ENCODE data around the gene NECAP2. TPM values are rescaled to one million over a fixed set of nuclear protein-coding genes. Genes with fewer than 3 reads are reported as not detected.
A peak's percentile ranks its signal among the peaks of the same experiment; 100 is the strongest.

Gene NECAP2
- total RNA-seq, result 10 to 100 TPM; 62.1 to 73.1 (median 73.0) TPM
- total RNA-seq (2013), result 91.5 TPM

- H3K9me3 Mint-ChIP-seq, result no peaks in the 10 kb centered on the region
- H3K4me3 Mint-ChIP-seq, result peak within 1 kb of the TSS; percentile 92
- peak; percentile 95 for DNase-seq
- peak within 1 kb of the TSS; percentile 98 for H3K27ac ChIP-seq (ENCODE audit: low read length)
- under 1% methylated on average over 68 of the region's 68 CpGs for WGBS (ENCODE audit: insufficient coverage)
- peaks cover 18 to 29% of the 10 kb centered on the region in 2 donors for H3K4me1 Mint-ChIP-seq
- peaks cover 36% of the 10 kb centered on the region for H3K4me1 ChIP-seq (ENCODE audit: control insufficient read depth, insufficient read depth, low read length)
- H3K27me3 ChIP-seq (ENCODE audit: control insufficient read depth, insufficient read depth, low read length), result no peaks in the 10 kb centered on the region
- intact Hi-C loops (cut with micrococcal nuclease), result loop anchor here (1.0 to 5.0 kb wide), 2 partner anchors 57 to 73 kb away; partner anchors contain the start of gene SZRD1
- H3K27me3 Mint-ChIP-seq (ENCODE audit: low read depth in 2 of 2), result no peaks in the 10 kb centered on the region
- peaks cover 21% of the 10 kb centered on the region for H3K36me3 ChIP-seq (ENCODE audit: control insufficient read depth, insufficient read depth, low read length)
- no peaks in the 10 kb centered on the region for H3K9me3 ChIP-seq (ENCODE audit: control insufficient read depth, insufficient read depth, low read length)
- peak; percentile 86 to 97 (median 92) for ATAC-seq
- peak; percentile 91 for TF ChIP-seq CTCF (IDR thresholded peaks at IDR 0.05)
- peak within 1 kb of the TSS; percentile 94 to 96 for H3K27ac Mint-ChIP-seq
- H3K4me3 ChIP-seq (ENCODE audit: low read length), result peak within 1 kb of the TSS; percentile 100
- no peaks in the 10 kb centered on the region for H3K36me3 Mint-ChIP-seq
These were observed at the start of gene NECAP2 for GRCh38 chr1:16440470-16441281. TSS of gene NECAP2 (plus strand) at chr1:16440724. CDS start at chr1:16440762, 38 bp downstream.

- H3K36me3 Mint-ChIP-seq, result no peaks in the 10 kb centered on the region
- H3K4me3 Mint-ChIP-seq, result peak overlapping the region; percentile 37
- DNase-seq (no peak), ATAC-seq (peak; percentile 41 to 54 (median 54))
- Histone ChIP-seq H3K4me3 (ENCODE audit: low read length) (no peak overlapping the region), H3K4me1 (ENCODE audit: control insufficient read depth, insufficient read depth, low read length) (peaks cover 57% of the 10 kb centered on the region), H3K27me3 (ENCODE audit: control insufficient read depth, insufficient read depth, low read length) (no peaks in the 10 kb centered on the region), H3K36me3 (ENCODE audit: control insufficient read depth, insufficient read depth, low read length) (peaks cover 28% of the 10 kb centered on the region), H3K27ac (ENCODE audit: low read length) (no peak overlapping the region), H3K9me3 (ENCODE audit: control insufficient read depth, insufficient read depth, low read length) (no peaks in the 10 kb centered on the region)
- peaks cover 56 to 58% of the 10 kb centered on the region in 2 donors for H3K4me1 Mint-ChIP-seq
- intact Hi-C loops (cut with micrococcal nuclease), result no loop called here
- H3K27me3 Mint-ChIP-seq (ENCODE audit: low read depth in 2 of 2), result no peaks in the 10 kb centered on the region
- peak overlapping the region; percentile 73 to 84 for H3K27ac Mint-ChIP-seq
- WGBS (ENCODE audit: insufficient coverage), result 27% methylated on average over 3 of the region's 3 CpGs
- no peak for TF ChIP-seq CTCF (IDR thresholded peaks at IDR 0.05)
- no peaks in the 10 kb centered on the region for H3K9me3 Mint-ChIP-seq
These were observed 49.1 kb upstream of the NECAP2 start for GRCh38 chr1:16391411-16391810.

- Mint-ChIP-seq H3K27me3 (ENCODE audit: low read depth in 2 of 2) (no peaks in the 10 kb centered on the region), H3K4me1 (peaks cover 44 to 47% of the 10 kb centered on the region in 2 donors), H3K9me3 (no peaks in the 10 kb centered on the region), H3K27ac (peak overlapping the region; percentile 73 to 84), H3K4me3 (peak overlapping the region; percentile 37), H3K36me3 (no peaks in the 10 kb centered on the region)
- Histone ChIP-seq H3K36me3 (ENCODE audit: control insufficient read depth, insufficient read depth, low read length) (peaks cover 43% of the 10 kb centered on the region), H3K9me3 (ENCODE audit: control insufficient read depth, insufficient read depth, low read length) (no peaks in the 10 kb centered on the region), H3K27ac (ENCODE audit: low read length) (no peak overlapping the region), H3K4me3 (ENCODE audit: low read length) (no peak overlapping the region), H3K27me3 (ENCODE audit: control insufficient read depth, insufficient read depth, low read length) (no peaks in the 10 kb centered on the region), H3K4me1 (ENCODE audit: control insufficient read depth, insufficient read depth, low read length) (peaks cover 43% of the 10 kb centered on the region)
- no peak for TF ChIP-seq CTCF (IDR thresholded peaks at IDR 0.05)
- no peak for DNase-seq
- WGBS (ENCODE audit: insufficient coverage), result 86% methylated on average over 21 of the region's 21 CpGs
- peak in 1 of 3 donors; percentile 29 for ATAC-seq
- intact Hi-C loops (cut with micrococcal nuclease), result no loop called here
These were observed 47.6 kb upstream of the NECAP2 start for GRCh38 chr1:16392740-16393569.

Measured in natural killer cell (primary cell).